Cardiac muscle cell (in vitro differentiated cells and primary cell): Measurements from ENCODE around the gene CAMK4. TPM values are rescaled to one million over a fixed set of nuclear protein-coding genes. Genes with fewer than 3 reads are reported as not detected.

Experiments used
- DNase-seq, 2 donors: peaks; one replicate each; pipeline versions ENCODE4 v3.0.0 to v3.0.0-alpha.2; 2010 to 2017; ENCODE audit warnings: low read depth in 1 of 2, low spot score in 1 of 2
- H3K27ac ChIP-seq: fragments of 200-600 bp; sonication (generic); 2 replicates; pipeline ENCODE4 v1.5.1; 2016
- H3K27me3 ChIP-seq: fragments of 200-600 bp; sonication (generic); 2 replicates; pipeline ENCODE4 v1.6.0; 2016; ENCODE audit warnings: control low read depth
- H3K36me3 ChIP-seq: fragments of 200-600 bp; sonication (generic); 2 replicates; pipeline ENCODE4 v1.5.1; 2016; ENCODE audit warnings: control low read depth
- H3K4me1 ChIP-seq: fragments of 200-600 bp; sonication (generic); 2 replicates; pipeline ENCODE4 v1.8.1; 2017; ENCODE audit warnings: low read depth, mild to moderate bottlenecking, mixed run types
- H3K4me3 ChIP-seq: fragments of 200-600 bp; sonication (generic); 2 replicates; pipeline ENCODE4 v1.5.1; 2016; ENCODE audit warnings: mild to moderate bottlenecking
- H3K9me3 ChIP-seq: fragments of 200-600 bp; sonication (generic); 2 replicates; pipeline ENCODE4 v1.5.1; 2017; ENCODE audit warnings: low read depth, mild to moderate bottlenecking, control low read depth
- polyA plus RNA-seq: library from polyadenylated mRNA; unstranded; fragments of >200 nt; fragmentation: Nextera tagmentation; extraction: Ambion mirVana; gene quantifications from 2 replicates; pipeline ENCODE4 v1.2.1, GENCODE V29; 2016
- total RNA-seq: library from RNA; depleted of rRNA; stranded (reverse); fragments of >200 nt; gene quantifications from 2 replicates; pipeline ENCODE4 v1.2.3, GENCODE V29; 2016
- TF ChIP-seq, protein P1 (sequence below): IDR thresholded peaks from 2 replicates; pipeline ENCODE4 v1.5.1; 2012; ENCODE audit warnings: low read depth, mild to moderate bottlenecking, low read length

Gene CAMK4
- total and polyA plus RNA-seq, 2 experiments from 2014 or later = 0.67 to 2.1 TPM

- Histone ChIP-seq H3K36me3 (no peaks in the 10 kb centered on the region), H3K27ac (no peak overlapping the region), H3K9me3 (no peaks in the 10 kb centered on the region), H3K27me3 (no peaks in the 10 kb centered on the region), H3K4me1 (no peaks in the 10 kb centered on the region), H3K4me3 (no peak overlapping the region)
- TF ChIP-seq, protein P1, sequence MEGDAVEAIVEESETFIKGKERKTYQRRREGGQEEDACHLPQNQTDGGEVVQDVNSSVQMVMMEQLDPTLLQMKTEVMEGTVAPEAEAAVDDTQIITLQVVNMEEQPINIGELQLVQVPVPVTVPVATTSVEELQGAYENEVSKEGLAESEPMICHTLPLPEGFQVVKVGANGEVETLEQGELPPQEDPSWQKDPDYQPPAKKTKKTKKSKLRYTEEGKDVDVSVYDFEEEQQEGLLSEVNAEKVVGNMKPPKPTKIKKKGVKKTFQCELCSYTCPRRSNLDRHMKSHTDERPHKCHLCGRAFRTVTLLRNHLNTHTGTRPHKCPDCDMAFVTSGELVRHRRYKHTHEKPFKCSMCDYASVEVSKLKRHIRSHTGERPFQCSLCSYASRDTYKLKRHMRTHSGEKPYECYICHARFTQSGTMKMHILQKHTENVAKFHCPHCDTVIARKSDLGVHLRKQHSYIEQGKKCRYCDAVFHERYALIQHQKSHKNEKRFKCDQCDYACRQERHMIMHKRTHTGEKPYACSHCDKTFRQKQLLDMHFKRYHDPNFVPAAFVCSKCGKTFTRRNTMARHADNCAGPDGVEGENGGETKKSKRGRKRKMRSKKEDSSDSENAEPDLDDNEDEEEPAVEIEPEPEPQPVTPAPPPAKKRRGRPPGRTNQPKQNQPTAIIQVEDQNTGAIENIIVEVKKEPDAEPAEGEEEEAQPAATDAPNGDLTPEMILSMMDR = no peak
- DNase-seq = no peak
These were observed 155.2 kb downstream of the CAMK4 start for GRCh38 chr5:111379391-111379816.

- Histone ChIP-seq H3K27me3 (no peaks in the 10 kb centered on the region), H3K36me3 (no peaks in the 10 kb centered on the region), H3K4me1 (no peaks in the 10 kb centered on the region), H3K4me3 (no peak overlapping the region), H3K9me3 (no peaks in the 10 kb centered on the region), H3K27ac (no peak overlapping the region)
- peak in 1 of 2 donors; percentile 17 for DNase-seq
- TF ChIP-seq, protein P1 = no peak
These were observed 159.2 kb downstream of the CAMK4 start for GRCh38 chr5:111383288-111383970.

DNA sequence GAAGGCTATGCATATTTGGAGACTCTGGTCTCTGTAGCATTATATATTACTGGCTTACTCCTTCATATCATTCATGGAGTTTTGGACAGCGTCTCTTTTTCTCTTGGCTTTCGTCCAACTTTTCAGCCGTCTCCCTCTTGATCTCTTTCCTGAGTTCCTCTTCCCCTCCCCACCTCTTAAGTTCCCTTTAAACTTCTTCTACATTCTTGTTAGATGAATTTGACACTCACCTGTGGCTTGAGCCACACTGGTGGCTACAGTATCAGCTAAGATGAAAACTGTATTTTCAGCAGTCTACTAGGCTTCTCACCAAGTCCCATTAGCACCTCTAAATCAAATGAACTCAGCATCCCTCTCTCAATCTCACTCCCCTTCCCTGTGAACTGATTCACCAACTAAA is 160.0 kb downstream of the CAMK4 start:
- TF ChIP-seq, protein P1 = no peak
- Histone ChIP-seq H3K36me3 (no peaks in the 10 kb centered on the region), H3K9me3 (no peaks in the 10 kb centered on the region), H3K27me3 (no peaks in the 10 kb centered on the region), H3K4me3 (no peak overlapping the region), H3K27ac (no peak overlapping the region), H3K4me1 (no peaks in the 10 kb centered on the region)
- peak; percentile 16 to 53 for DNase-seq

DNA sequence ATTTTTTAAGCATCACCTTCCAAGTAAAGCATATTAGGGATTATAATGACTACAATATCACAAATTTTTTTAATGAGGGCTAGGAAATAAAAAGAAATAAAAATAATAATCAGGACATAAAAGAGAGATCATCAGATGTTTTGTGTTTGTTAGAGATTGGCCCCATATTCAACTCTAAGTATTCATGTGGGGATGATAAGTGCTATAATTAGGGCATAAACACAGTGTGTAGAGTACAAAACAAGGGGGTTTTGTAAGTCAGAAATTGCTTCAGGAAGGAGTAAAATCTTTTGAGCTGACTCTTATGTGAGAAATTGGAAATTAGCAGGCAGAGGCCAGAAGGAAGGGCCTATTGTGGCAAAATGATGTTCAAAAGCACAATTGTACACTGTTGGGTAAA is 160.9 kb downstream of the CAMK4 start:
- no peaks in the 10 kb centered on the region for H3K27me3 ChIP-seq
- no peaks in the 10 kb centered on the region for H3K4me1 ChIP-seq
- no peak overlapping the region for H3K27ac ChIP-seq
- DNase-seq = no peak
- TF ChIP-seq, protein P1 = no peak
- H3K36me3 ChIP-seq = no peaks in the 10 kb centered on the region
- no peak overlapping the region for H3K4me3 ChIP-seq
- no peaks in the 10 kb centered on the region for H3K9me3 ChIP-seq

DNA sequence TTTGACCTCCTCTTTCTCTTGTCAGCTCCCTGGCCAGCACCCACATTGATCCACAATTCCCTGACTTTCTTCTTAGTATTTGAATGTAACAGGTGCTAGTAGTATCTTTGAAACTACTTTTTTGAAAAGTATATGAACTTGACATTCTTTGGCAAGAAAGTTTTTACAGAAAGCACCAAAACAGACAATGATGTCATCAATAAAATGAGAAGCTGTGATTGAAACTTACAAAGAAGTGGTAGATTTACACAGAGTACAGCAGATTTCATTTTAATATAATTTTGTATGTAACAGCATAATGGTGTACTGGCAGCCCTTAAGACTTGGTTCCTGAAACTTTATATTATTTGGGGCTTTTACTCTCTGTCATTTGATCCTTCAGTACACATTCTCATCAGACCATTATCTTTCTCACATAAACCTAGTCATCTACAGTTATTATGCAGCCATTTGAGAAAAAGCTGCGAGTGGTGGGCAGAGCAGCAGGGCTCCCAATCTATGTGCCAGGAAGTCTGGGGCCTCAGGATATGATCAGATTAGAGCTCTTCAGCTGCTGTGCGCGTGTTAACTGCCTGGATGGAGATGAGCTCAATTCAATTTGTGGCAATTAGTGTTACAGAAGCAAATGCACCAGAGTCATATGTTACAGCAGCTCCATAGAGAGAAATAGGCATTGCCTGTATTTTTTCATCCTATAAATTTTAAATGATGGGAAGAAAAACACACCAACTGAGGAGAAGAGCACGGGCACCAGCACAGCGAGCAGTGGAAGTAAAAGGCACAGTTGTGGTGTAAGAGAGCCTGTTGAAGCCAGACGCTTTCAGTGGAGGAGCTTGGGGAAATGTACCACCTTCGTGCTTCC is 162.0 kb downstream of the CAMK4 start:
- TF ChIP-seq, protein P1 = no peak
- Histone ChIP-seq H3K27ac (no peak overlapping the region), H3K4me3 (no peak overlapping the region), H3K4me1 (no peaks in the 10 kb centered on the region), H3K9me3 (no peaks in the 10 kb centered on the region), H3K36me3 (no peaks in the 10 kb centered on the region), H3K27me3 (no peaks in the 10 kb centered on the region)
- DNase-seq = no peak
